Left kidney (tissue), 8 donors: ENCODE results near the gene CTH. TPM values are rescaled to one million over a fixed set of nuclear protein-coding genes. Genes with fewer than 3 reads are reported as not detected.
A peak's percentile ranks its signal among the peaks of the same experiment; 100 is the strongest.
"Not testable (repeated sequence)": the region's sequence is repeated elsewhere in the genome, so short reads cannot be mapped to it uniquely, and the experiment has no call there.

ENCODE experiments used
- DNase-seq: peaks from one replicate; pipeline ENCODE4 v3.0.0-alpha.2; 2013
- long read RNA-seq, 8 donors: transcript quantifications; one replicate each; lab custom pipeline, GENCODE V29; 2026
- polyA plus RNA-seq: library from polyadenylated mRNA; unstranded; fragments of 120-200 nt; gene quantifications from one replicate; pipeline ENCODE4 v1.2.1, GENCODE V29; 2013; ENCODE audit not compliant: insufficient read length

Gene CTH
- polyA plus RNA-seq = 16.2 TPM
- long read RNA-seq, donor 1, partial matches to known transcripts = 0 of 3 reads
- long read RNA-seq, donor 1, other reads (novel, unspliced or antisense) = 0 of 3 reads
- long read RNA-seq, donor 2, partial matches to known transcripts = 0 of 2 reads
- long read RNA-seq, donor 2, other reads (novel, unspliced or antisense) = 0 of 2 reads
- long read RNA-seq, donor 3, partial matches to known transcripts = 0 of 5 reads
- long read RNA-seq, donor 3, other reads (novel, unspliced or antisense) = 0 of 5 reads
- long read RNA-seq, donor 4 = 0 reads
- long read RNA-seq, donor 5, transcript CTH-202 (12 exons, 1,805 nt) = major isoform, 6 of 9 reads
- long read RNA-seq, donor 5, partial matches to known transcripts = 0 of 9 reads
- long read RNA-seq, donor 5, other reads (novel, unspliced or antisense) = 0 of 9 reads
- long read RNA-seq, donor 6, partial matches to known transcripts = 7 of 12 reads
- long read RNA-seq, donor 6, other reads (novel, unspliced or antisense) = 0 of 12 reads
- long read RNA-seq, donor 7, partial matches to known transcripts = 0 of 4 reads
- long read RNA-seq, donor 7, other reads (novel, unspliced or antisense) = 0 of 4 reads
- long read RNA-seq, donor 8, partial matches to known transcripts = 0 of 4 reads
- long read RNA-seq, donor 8, other reads (novel, unspliced or antisense) = 0 of 4 reads

GRCh38 chr1:70410604-70411359 is at the start of gene CTH:
CTH (plus strand) TSS chr1:70411268; CDS start chr1:70411416, 148 bp downstream.
- DNase-seq = peak; percentile 97

- no peak for DNase-seq
Observed at GRCh38 chr1:70361727-70362398, 49.2 kb upstream of the CTH start.

- DNase-seq = no peak
Observed at GRCh38 chr1:70364439-70364838, 46.6 kb upstream of the CTH start.

GRCh38 chr1:70366425-70366952 is 44.6 kb upstream of the CTH start:
- not testable (repeated sequence) for DNase-seq

- DNase-seq = not testable (repeated sequence)
Observed at GRCh38 chr1:70366997-70367396, 44.1 kb upstream of the CTH start.

GRCh38 chr1:70367397-70367796 is 43.7 kb upstream of the CTH start:
- not testable (repeated sequence) for DNase-seq

- not testable (repeated sequence) for DNase-seq
Observed at GRCh38 chr1:70371586-70371985, 39.5 kb upstream of the CTH start.

GRCh38 chr1:70372426-70372825 is 38.6 kb upstream of the CTH start:
- DNase-seq = no peak

GRCh38 chr1:70373580-70373979 is 37.5 kb upstream of the CTH start:
- DNase-seq = not testable (repeated sequence)

GRCh38 chr1:70376196-70376595 is 34.9 kb upstream of the CTH start:
- no peak for DNase-seq

- DNase-seq = no peak
Observed at GRCh38 chr1:70382682-70383081, 28.4 kb upstream of the CTH start.

GRCh38 chr1:70383483-70383882 is 27.6 kb upstream of the CTH start:
- DNase-seq = no peak

- no peak for DNase-seq
Observed at GRCh38 chr1:70384542-70384941, 26.5 kb upstream of the CTH start.

- no peak for DNase-seq
Observed at GRCh38 chr1:70385477-70385876, 25.6 kb upstream of the CTH start.

- DNase-seq = no peak
Observed at GRCh38 chr1:70386121-70386520, 24.9 kb upstream of the CTH start.

GRCh38 chr1:70387507-70387906 is 23.6 kb upstream of the CTH start:
- DNase-seq = no peak

GRCh38 chr1:70392626-70393025 is 18.4 kb upstream of the CTH start:
- no peak for DNase-seq

GRCh38 chr1:70396607-70397006 is 14.5 kb upstream of the CTH start:
- DNase-seq = no peak

- DNase-seq = no peak
Observed at GRCh38 chr1:70397013-70397412, 14.1 kb upstream of the CTH start.

- no peak for DNase-seq
Observed at GRCh38 chr1:70400335-70400734, 10.7 kb upstream of the CTH start.

- DNase-seq = no peak
Observed at GRCh38 chr1:70401974-70402373, 9.1 kb upstream of the CTH start.

- no peak for DNase-seq
Observed at GRCh38 chr1:70403759-70404158, 7.3 kb upstream of the CTH start.
